ENCODE measurements around the gene TNS3. TPM values are rescaled to one million over a fixed set of nuclear protein-coding genes. Genes with fewer than 3 reads are reported as not detected.

Gene TNS3
- total RNA-seq, 1 donor from 2014 or later = 30.3 TPM

DNA sequence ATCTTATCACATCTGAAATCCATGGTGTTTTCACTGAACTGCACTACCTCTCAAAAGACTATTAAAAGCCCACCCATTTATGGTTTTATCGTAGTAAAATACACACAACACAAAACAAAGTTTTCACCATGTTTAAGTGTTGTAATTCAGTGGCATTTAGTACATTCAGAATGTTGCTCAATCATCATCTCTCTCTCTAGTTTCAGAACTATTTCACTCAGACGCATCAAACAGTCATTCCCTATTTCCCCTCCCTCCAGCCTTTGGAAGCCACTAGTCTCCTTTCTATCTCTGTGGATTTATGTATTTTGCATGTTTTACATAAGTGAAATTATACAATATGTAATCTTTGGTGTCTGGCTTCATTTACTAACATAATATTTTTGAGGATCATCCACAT, 332.6 kb downstream of the TNS3 start:
- DNase-seq (no peak), ATAC-seq (ENCODE audit: low read depth) (no peak)
- peaks cover 6% of the 10 kb centered on the region for H3K9me3 Mint-ChIP-seq
- no peaks in the 10 kb centered on the region for H3K27me3 Mint-ChIP-seq
- peaks cover 6% of the 10 kb centered on the region for H3K4me1 Mint-ChIP-seq
- POLR2A ChIA-PET = no interaction called here
- H3K36me3 Mint-ChIP-seq (ENCODE audit: low read depth) = no peaks in the 10 kb centered on the region
- TF ChIP-seq, protein P1, sequence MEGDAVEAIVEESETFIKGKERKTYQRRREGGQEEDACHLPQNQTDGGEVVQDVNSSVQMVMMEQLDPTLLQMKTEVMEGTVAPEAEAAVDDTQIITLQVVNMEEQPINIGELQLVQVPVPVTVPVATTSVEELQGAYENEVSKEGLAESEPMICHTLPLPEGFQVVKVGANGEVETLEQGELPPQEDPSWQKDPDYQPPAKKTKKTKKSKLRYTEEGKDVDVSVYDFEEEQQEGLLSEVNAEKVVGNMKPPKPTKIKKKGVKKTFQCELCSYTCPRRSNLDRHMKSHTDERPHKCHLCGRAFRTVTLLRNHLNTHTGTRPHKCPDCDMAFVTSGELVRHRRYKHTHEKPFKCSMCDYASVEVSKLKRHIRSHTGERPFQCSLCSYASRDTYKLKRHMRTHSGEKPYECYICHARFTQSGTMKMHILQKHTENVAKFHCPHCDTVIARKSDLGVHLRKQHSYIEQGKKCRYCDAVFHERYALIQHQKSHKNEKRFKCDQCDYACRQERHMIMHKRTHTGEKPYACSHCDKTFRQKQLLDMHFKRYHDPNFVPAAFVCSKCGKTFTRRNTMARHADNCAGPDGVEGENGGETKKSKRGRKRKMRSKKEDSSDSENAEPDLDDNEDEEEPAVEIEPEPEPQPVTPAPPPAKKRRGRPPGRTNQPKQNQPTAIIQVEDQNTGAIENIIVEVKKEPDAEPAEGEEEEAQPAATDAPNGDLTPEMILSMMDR (IDR thresholded peaks at IDR 0.05) = no peak
- no peak overlapping the region for H3K27ac Mint-ChIP-seq
- no peak overlapping the region for H3K4me3 Mint-ChIP-seq
- intact Hi-C loops (cut with micrococcal nuclease) = no loop called here
- CTCF ChIA-PET = no interaction called here

DNA sequence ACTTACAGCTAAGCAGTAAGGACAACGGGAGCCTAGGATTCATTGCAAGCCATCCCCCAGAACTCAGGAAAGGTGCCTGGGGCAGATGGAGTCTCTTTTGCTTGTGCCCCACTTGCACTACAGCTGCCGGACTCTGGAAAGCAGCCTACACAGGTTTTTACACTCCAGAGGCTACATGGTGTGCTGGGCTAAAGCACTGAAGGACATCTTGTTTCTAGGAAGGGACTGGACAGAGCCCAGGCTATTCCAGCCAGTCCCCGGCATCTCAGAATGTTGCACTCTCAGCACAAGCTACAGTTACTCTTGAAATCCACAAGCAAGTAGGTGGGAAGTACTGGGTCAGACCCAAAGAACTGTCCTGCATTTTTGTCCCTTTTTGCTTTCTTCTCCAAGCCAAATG, 333.1 kb downstream of the TNS3 start:
- intact Hi-C loops (cut with micrococcal nuclease) = no loop called here
- H3K4me3 Mint-ChIP-seq = no peak overlapping the region
- H3K9me3 Mint-ChIP-seq = peaks cover 6% of the 10 kb centered on the region
- ATAC-seq (ENCODE audit: low read depth) = no peak
- DNase-seq = no peak
- H3K27me3 Mint-ChIP-seq = no peaks in the 10 kb centered on the region
- no peaks in the 10 kb centered on the region for H3K36me3 Mint-ChIP-seq (ENCODE audit: low read depth)
- POLR2A ChIA-PET = no interaction called here
- peaks cover 4% of the 10 kb centered on the region for H3K4me1 Mint-ChIP-seq
- H3K27ac Mint-ChIP-seq = no peak overlapping the region
- TF ChIP-seq, protein P1 (IDR thresholded peaks at IDR 0.05) = no peak
- CTCF ChIA-PET = no interaction called here

DNA sequence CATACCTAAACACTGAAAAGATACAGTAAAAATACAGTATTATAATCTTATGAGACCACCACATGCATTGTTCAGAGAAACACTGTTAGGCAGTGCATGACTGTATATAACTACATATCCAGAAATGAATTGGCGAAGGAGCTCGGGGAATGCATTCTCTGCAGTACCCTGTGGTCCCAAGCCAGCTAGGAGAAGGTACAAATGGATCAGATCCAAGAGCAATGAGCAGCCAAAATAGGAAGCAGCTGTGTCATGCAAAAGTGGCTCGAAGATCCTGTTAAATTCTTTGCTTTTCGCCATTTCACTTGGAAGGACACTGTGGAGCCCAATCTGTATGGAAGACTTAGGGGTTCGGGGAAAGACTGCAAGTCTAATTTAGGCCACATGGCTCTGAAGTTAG, 334.8 kb downstream of the TNS3 start:
- intact Hi-C loops (cut with micrococcal nuclease) = no loop called here
- no peak overlapping the region for H3K4me3 Mint-ChIP-seq
- ChIA-PET POLR2A (no interaction called here), CTCF (no interaction called here)
- DNase-seq = no peak
- H3K36me3 Mint-ChIP-seq (ENCODE audit: low read depth) = no peaks in the 10 kb centered on the region
- no peaks in the 10 kb centered on the region for H3K27me3 Mint-ChIP-seq
- H3K4me1 Mint-ChIP-seq = no peaks in the 10 kb centered on the region
- no peak for ATAC-seq (ENCODE audit: low read depth)
- TF ChIP-seq, protein P1 (IDR thresholded peaks at IDR 0.05) = no peak
- H3K27ac Mint-ChIP-seq = no peak overlapping the region
- H3K9me3 Mint-ChIP-seq = peaks cover 4% of the 10 kb centered on the region

DNA sequence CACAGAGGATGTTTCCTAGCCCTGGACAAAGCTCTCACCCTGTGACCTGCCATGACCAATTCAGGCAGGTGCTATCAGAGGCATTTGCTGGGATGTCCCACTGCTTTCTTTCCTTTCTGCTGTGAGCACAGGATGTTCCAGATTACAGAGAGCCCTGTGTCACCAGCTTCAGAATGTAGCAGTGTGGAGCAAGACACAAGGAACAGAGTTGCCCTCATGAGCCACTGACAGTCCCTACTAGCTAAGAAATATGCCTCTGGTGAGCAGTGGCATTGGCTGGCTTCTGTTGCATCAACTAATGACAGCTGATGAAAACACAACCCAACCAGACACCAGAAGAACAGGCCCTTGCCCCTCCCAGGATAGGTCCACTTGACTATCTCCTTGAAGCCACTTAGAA, 337.2 kb downstream of the TNS3 start:
- no peak for DNase-seq
- no peak overlapping the region for H3K27ac Mint-ChIP-seq
- ChIA-PET POLR2A (no interaction called here), CTCF (interaction anchor here (2.4 kb wide), 1 partner anchor 9 kb away, joined by 9 read pairs; no protein-coding TSS in a partner anchor)
- no peaks in the 10 kb centered on the region for H3K27me3 Mint-ChIP-seq
- H3K4me3 Mint-ChIP-seq = no peak overlapping the region
- TF ChIP-seq, protein P1 (IDR thresholded peaks at IDR 0.05) = no peak
- H3K4me1 Mint-ChIP-seq = no peaks in the 10 kb centered on the region
- H3K36me3 Mint-ChIP-seq (ENCODE audit: low read depth) = no peaks in the 10 kb centered on the region
- intact Hi-C loops (cut with micrococcal nuclease) = no loop called here
- H3K9me3 Mint-ChIP-seq = no peaks in the 10 kb centered on the region
- no peak for ATAC-seq (ENCODE audit: low read depth)

DNA sequence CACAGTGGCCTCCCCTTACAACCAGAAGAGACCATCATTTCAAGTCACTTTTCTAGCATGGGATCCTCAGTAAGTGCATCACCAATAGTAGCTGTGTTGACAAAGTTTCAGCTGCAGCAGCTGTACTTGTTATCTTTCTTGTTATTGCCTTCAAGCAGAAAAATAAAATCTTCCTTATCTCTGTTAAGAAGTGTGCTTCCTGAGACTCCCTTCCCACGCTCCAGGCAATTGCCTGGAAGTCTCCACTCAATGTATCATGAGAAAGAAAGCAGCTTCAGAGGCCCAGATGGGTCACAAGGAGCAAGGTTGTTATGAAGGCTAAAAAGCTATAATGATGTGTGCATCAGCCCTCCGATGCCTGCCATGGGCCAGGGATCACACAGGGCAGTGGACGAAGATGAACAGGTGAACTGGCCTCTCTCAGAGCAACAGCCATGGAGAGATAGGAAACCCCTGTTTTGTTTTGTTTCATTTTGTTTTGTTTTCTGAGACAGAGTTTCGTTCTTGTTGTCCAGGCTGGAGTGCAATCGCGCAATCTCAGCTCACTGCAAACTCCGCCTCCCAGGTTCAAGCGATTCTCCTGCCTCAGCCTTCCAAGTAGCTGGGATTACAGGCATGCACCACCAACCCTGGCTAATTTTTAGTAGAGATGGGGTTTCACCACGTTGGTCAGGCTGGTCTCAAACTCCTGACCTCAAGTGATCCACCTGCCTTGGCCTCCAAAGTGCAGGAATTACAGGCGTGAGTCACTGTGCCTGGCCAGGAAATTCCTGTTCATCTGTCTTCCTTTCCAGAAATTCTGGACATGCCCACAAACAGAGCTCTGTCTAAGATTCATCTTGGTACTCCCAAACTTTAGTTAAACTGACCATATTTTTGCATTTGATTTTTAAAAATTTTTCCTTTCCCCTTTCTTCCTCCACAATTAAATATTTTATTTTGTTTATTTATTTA, 340.5 kb downstream of the TNS3 start:
- CTCF ChIA-PET = no interaction called here
- Mint-ChIP-seq H3K4me3 (no peak overlapping the region), H3K4me1 (no peaks in the 10 kb centered on the region), H3K27ac (no peak overlapping the region), H3K27me3 (no peaks in the 10 kb centered on the region), H3K9me3 (no peaks in the 10 kb centered on the region), H3K36me3 (ENCODE audit: low read depth) (no peaks in the 10 kb centered on the region)
- no peak for DNase-seq
- POLR2A ChIA-PET = no interaction called here
- TF ChIP-seq, protein P1 (IDR thresholded peaks at IDR 0.05) = no peak
- intact Hi-C loops (cut with micrococcal nuclease) = no loop called here
- ATAC-seq (ENCODE audit: low read depth) = no peak

All from activated B cell treated with CpG ODN at 0.5 μM for 24 hours (primary cell).